Calu3 (cell line): ENCODE data around the gene GAMT. TPM values are rescaled to one million over a fixed set of nuclear protein-coding genes. Genes with fewer than 3 reads are reported as not detected.

Experiments
- BruUV-seq: library from RNA; stranded (reverse); fragments of 400-500 nt; replicated peaks from 2 replicates; lab custom pipeline; 2021; lab: Mats Ljungman, UMichigan
- CTCF ChIA-PET: fragments of 300-600 bp; sonication (Branson Sonifier 250); formaldehyde crosslinking; loops from one replicate; lab custom pipeline; 2022; ENCODE audit warnings: antibody characterized with exemption; lab: Charles Lee
- DNase-seq: peaks from one replicate; pipeline ENCODE4 v3.0.0; 2022
- H3K27ac Mint-ChIP-seq: one replicate; pipeline ENCODE4 v1.8.0; 2022; ENCODE audit warnings: mixed read lengths; ENCODE audit not compliant: unreplicated experiment
- H3K27me3 Mint-ChIP-seq: one replicate; pipeline ENCODE4 v1.8.0; 2022; ENCODE audit warnings: mixed read lengths; ENCODE audit not compliant: unreplicated experiment
- H3K36me3 Mint-ChIP-seq: one replicate; pipeline ENCODE4 v1.8.0; 2022; ENCODE audit warnings: mild to moderate bottlenecking, moderate library complexity, mixed read lengths; ENCODE audit not compliant: insufficient read depth, unreplicated experiment
- H3K4me1 Mint-ChIP-seq: one replicate; pipeline ENCODE4 v1.8.0; 2022; ENCODE audit warnings: mild to moderate bottlenecking, low read depth, mixed read lengths; ENCODE audit not compliant: unreplicated experiment
- H3K4me3 Mint-ChIP-seq: one replicate; pipeline ENCODE4 v1.8.0; 2022; ENCODE audit warnings: mild to moderate bottlenecking, low read depth, moderate library complexity, mixed read lengths; ENCODE audit not compliant: unreplicated experiment
- H3K9me3 Mint-ChIP-seq: one replicate; pipeline ENCODE4 v1.8.0; 2022; ENCODE audit warnings: low read depth, mixed read lengths; ENCODE audit not compliant: unreplicated experiment
- intact Hi-C: fragments of 100-400 bp; cut with micrococcal nuclease; formaldehyde crosslinking; loops from one replicate; pipeline ENCODE4 v1.10.0; 2022; ENCODE audit not compliant: unreplicated experiment
- total RNA-seq: library from RNA; stranded (reverse); gene quantifications from 2 replicates; pipeline ENCODE4 v1.2.3, GENCODE V29; 2022
- TF ChIP-seq, protein P1 (sequence below): fragments of 200-600 bp; IDR thresholded peaks from one replicate; pipeline ENCODE4 v1.8.0; 2022; ENCODE audit warnings: antibody characterized with exemption; ENCODE audit not compliant: unreplicated experiment

GAMT gene
- total RNA-seq, 1 experiment from 2014 or later, result 14.3 TPM

GRCh38 chr19:1412323-1412923 is 11.1 kb upstream of the GAMT start:
- H3K27me3 Mint-ChIP-seq, result no peaks in the 10 kb centered on the region
- CTCF ChIA-PET, result no interaction called here
- H3K4me1 Mint-ChIP-seq, result peaks cover 26% of the 10 kb centered on the region
- no peak overlapping the region for H3K27ac Mint-ChIP-seq
- intact Hi-C loops, result no loop called here
- DNase-seq, result no peak
- no peaks in the 10 kb centered on the region for H3K9me3 Mint-ChIP-seq
- TF ChIP-seq, protein P1, sequence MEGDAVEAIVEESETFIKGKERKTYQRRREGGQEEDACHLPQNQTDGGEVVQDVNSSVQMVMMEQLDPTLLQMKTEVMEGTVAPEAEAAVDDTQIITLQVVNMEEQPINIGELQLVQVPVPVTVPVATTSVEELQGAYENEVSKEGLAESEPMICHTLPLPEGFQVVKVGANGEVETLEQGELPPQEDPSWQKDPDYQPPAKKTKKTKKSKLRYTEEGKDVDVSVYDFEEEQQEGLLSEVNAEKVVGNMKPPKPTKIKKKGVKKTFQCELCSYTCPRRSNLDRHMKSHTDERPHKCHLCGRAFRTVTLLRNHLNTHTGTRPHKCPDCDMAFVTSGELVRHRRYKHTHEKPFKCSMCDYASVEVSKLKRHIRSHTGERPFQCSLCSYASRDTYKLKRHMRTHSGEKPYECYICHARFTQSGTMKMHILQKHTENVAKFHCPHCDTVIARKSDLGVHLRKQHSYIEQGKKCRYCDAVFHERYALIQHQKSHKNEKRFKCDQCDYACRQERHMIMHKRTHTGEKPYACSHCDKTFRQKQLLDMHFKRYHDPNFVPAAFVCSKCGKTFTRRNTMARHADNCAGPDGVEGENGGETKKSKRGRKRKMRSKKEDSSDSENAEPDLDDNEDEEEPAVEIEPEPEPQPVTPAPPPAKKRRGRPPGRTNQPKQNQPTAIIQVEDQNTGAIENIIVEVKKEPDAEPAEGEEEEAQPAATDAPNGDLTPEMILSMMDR, result no peak
- peaks cover 53% of the 10 kb centered on the region for H3K36me3 Mint-ChIP-seq
- no TSS peak for BruUV-seq
- H3K4me3 Mint-ChIP-seq, result no peak overlapping the region

DNA sequence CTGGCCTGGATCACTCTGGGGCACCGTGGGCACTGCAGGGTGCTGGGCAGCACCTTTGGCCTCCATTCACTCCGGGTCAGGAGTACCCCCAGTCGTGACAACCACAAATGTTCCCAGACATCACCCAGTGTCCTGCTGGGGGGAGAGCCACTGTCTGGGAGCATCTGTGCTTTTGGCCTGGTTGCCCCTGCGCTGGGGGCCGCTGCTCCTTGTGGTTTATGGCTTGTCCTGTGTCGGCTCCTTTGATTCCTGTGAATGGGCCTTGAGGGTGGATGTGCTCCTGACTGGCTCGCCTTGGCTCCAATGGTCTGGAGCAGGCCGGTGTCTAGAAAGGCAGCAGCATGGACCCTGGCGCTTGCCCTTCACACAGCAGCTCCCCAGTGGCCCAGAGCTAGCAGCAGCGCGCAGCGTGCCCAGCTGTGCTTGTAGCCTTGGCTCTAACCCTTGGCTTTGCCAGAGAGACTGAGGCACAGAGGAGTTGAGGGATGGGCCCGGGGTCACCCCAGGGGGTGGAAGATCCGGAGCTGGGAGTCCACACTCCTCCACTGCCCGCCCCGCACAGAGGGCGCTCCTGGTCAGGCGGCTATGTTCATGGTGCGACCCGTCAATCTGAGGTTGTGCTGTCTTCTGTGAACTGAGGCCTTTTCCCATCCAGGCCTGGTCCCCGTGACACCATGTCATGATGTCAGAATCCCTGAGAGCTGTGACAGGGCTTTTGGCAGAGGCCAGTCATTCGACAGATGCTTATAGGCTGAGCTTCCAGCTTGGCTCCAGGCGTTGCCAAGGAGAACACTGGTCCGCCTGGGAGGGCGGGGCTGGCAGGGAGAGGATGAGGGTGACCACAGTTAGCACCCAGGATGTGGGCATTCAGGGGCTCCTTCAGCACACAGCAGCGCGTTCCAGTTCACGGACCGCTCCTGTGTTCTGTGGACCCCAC is 10.2 kb upstream of the GAMT start:
- no peak for DNase-seq
- Mint-ChIP-seq H3K4me3 (peak overlapping the region; percentile 86), H3K27me3 (no peaks in the 10 kb centered on the region), H3K36me3 (peaks cover 56% of the 10 kb centered on the region), H3K27ac (no peak overlapping the region), H3K4me1 (peaks cover 26% of the 10 kb centered on the region), H3K9me3 (no peaks in the 10 kb centered on the region)
- TF ChIP-seq, protein P1, result no peak
- CTCF ChIA-PET, result no interaction called here
- no TSS peak for BruUV-seq
- intact Hi-C loops, result no loop called here

- Mint-ChIP-seq H3K27me3 (no peaks in the 10 kb centered on the region), H3K27ac (peak overlapping the region; percentile 85), H3K4me1 (peaks cover 26% of the 10 kb centered on the region), H3K36me3 (peaks cover 55% of the 10 kb centered on the region), H3K9me3 (no peaks in the 10 kb centered on the region), H3K4me3 (peak overlapping the region; percentile 86)
- CTCF ChIA-PET, result no interaction called here
- TF ChIP-seq, protein P1, result no peak
- no peak for DNase-seq
- no TSS peak for BruUV-seq
- intact Hi-C loops, result no loop called here
Observed at GRCh38 chr19:1410789-1411188, 9.4 kb upstream of the GAMT start.

DNA sequence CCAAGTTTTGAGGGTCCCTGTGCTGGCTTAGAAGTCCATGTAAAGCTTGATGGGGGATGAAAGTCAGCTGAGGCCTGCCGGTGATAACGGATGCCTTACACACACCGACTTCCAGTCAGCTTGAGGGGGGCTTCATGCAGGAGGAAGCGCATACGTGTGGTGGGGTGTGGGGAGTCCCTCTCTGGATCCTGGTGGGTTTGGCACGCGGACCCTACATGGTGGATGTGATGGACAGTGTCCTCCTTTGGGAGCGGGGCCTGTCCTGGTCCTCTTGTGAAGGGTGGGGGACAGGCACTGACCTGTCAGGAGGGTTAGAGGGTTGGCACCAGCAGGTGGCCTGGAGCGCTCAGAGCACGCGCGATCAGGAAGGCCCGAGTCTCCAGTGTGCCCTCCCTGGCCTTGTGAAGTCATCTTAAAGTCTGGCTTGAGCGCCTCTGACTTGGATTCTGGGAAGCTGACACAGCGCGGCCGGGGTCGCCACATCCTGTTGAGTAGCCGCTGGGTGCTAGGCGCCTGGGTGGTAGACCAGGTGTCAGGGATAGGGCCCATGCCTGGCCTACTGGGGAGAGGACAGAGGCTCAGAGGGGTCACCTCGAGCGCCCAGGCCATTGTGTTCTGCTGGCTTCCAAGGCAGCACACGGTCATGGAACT is 8.9 kb upstream of the GAMT start:
- DNase-seq, result no peak
- CTCF ChIA-PET, result interaction anchor here (0.6 to 0.9 kb wide), 2 partner anchors 9 to 37 kb away, joined by 3 read pairs; no protein-coding TSS in a partner anchor
- BruUV-seq, result no TSS peak
- Mint-ChIP-seq H3K9me3 (no peaks in the 10 kb centered on the region), H3K4me3 (peak overlapping the region; percentile 86), H3K36me3 (peaks cover 50% of the 10 kb centered on the region), H3K4me1 (peaks cover 26% of the 10 kb centered on the region), H3K27me3 (no peaks in the 10 kb centered on the region), H3K27ac (peak overlapping the region; percentile 85)
- TF ChIP-seq, protein P1, result no peak
- intact Hi-C loops, result no loop called here
